GM12874 (cell line): ENCODE results near the gene RIPOR2.

ENCODE experiments used
- TF ChIP-seq, protein P1 (sequence below): IDR thresholded peaks from 2 replicates; pipeline ENCODE4 v1.5.1; 2011; ENCODE audit warnings: low read depth, mild to moderate bottlenecking, control low read depth, low read length, moderate library complexity; ENCODE audit not compliant: insufficient read depth

Gene RIPOR2

DNA sequence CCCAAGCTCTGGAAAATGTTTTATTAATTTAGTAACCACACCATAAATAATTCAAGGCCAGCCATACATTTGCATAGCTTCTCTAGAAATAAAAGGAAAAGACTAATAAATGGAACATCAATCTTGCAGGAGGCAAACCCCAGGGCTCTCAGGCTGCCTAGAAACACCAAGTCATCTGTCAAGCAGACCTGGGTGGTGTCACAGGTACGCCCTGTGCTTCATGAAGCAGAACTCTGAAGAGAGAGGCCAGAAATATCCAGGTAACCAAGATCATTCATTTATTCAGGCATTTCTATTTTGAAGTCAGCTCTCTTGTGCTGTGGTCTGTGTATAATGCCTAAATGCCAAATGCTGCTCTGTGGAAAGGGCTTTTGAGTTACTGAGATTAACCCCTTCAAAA lies 91.7 kb downstream of the RIPOR2 start:
- TF ChIP-seq, protein P1, sequence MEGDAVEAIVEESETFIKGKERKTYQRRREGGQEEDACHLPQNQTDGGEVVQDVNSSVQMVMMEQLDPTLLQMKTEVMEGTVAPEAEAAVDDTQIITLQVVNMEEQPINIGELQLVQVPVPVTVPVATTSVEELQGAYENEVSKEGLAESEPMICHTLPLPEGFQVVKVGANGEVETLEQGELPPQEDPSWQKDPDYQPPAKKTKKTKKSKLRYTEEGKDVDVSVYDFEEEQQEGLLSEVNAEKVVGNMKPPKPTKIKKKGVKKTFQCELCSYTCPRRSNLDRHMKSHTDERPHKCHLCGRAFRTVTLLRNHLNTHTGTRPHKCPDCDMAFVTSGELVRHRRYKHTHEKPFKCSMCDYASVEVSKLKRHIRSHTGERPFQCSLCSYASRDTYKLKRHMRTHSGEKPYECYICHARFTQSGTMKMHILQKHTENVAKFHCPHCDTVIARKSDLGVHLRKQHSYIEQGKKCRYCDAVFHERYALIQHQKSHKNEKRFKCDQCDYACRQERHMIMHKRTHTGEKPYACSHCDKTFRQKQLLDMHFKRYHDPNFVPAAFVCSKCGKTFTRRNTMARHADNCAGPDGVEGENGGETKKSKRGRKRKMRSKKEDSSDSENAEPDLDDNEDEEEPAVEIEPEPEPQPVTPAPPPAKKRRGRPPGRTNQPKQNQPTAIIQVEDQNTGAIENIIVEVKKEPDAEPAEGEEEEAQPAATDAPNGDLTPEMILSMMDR: no peak

DNA sequence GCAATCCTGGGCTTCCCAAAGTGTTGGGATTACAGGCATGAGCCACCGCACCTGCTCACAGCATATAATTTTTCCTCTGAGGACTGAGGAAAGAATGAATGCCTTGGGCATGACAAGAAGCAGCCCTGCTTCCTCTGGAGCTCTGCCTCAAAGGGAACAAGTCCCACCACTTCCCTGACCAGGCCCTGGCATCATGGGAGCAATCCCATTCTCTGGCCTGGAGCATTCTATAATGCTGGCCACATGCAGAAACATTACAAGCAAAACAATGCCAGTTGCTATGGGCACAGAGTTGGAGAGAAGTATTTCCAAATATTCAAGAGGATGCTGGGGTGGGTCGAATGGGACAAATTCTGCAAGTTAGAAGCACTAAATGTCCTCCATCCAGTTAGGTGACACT lies 95.6 kb downstream of the RIPOR2 start:
- TF ChIP-seq, protein P1: no peak

DNA sequence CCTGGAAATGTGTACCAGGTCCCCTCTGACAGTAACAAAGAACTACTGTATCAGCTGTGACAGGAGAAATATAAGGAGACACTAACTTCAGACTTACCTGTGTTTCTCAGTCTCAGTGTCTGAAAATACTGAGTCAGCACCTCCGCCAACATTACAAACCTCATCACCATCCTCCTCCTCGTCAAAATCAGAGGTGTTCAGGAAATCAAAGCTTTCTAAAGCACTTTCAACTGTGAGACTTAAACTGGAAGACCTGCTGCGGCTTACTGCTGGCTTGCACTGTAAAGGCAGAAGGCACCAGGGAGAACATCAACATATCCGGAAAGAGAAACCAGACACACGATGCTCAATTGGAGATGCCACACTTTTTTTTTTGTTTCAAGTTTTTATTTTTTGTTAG lies 96.8 kb downstream of the RIPOR2 start:
- TF ChIP-seq, protein P1: no peak

DNA sequence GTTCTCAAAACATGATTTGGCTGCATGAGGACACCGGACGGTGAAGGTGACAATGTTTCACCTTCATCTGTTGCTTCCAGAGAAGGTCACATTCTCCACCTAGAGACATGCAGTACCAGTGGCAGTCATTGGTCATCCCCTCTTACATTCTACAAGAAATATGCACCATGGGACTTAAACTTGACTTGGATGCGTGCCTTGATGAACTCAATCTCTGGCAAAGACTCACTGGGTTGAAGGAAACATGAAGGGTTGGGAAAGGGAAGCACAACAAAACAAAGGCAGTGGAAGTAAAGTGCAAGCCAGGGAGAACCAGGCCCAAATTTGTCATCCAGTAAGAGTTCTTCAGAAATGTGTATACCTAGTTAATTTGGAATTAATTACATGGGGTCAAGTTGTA lies 97.7 kb downstream of the RIPOR2 start:
- TF ChIP-seq, protein P1: no peak

DNA sequence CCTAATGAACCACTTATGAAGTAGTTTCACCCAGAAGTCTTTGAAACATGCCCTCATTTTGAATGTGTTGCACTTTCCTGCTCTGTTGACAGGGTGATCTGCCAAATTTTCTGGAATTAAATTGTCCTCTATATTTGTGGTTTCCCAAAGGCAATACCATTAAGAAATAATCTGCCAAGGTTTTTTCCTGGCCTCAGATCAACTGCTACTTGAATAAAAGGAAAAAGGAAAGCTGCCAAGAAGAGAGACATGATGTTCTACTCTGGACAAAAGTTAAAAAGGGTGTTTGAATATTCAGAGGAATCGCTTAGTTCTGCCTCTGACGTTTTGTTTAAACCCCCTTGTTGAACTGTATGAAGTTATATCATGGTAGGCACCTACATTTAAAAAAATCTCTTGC lies 99.7 kb downstream of the RIPOR2 start:
- TF ChIP-seq, protein P1: no peak

DNA sequence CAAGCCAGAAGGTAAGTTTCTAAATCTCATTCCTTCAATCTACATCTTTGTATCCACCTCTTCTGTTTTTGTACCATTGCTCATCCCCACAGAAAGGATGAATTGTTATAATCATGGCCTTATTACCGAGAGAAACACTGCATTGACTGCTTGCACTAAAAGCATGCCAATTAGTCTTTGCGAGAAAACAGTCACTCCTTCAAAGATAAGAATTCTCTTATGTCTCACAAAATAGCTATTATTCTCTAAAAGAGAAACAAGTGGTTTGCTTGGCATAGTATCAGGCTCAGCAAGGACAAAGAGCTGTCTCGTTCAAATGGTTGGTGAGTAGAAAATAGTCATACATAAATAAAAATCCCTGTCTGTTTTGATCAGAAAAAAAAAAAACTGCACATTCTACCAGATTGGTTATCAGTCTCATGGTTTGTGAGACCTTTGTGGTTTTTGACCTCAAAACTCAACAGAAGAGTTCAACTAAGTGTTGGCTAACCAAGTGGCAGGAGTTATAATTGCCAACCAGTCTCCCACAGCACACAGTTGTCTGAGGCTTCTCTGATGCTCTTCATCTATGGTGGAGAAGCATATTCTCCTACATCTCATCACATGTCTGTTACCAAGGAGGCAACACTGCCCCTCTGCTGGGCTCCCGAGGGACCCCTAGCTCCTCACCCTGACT lies 101.9 kb downstream of the RIPOR2 start:
- TF ChIP-seq, protein P1: no peak

DNA sequence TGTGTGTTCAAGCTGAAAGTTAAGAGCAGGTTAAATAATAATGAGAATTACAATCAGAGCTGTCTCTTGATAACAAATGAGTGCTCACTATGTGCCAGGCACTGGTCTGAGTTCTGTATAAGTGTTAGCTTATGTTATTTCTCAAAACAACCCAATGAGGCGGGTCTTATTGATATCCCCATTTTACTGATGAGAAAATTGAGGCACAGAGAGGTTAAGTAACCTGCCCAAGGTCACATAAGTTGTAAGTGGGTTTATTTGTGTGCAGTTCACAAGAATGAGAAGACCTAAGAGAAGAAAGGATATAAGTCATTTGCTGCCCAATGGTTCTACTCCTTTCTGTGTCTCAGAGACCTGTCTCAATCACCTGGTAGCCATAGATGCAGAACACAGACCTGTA lies 103.0 kb downstream of the RIPOR2 start:
- TF ChIP-seq, protein P1: no peak
